Fibroblast of pulmonary artery (primary cell): Measurements from ENCODE around the gene MCM3AP.

ENCODE experiments used
- DNase-seq: peaks from one replicate; pipeline ENCODE4 v3.0.0-alpha.2; 2010; ENCODE audit warnings: low read depth
- H3K4me3 ChIP-seq: replicated peaks from 2 replicates; pipeline ENCODE4 v1.5.1; 2011; ENCODE audit warnings: low read depth, mild to moderate bottlenecking, control low read depth, low read length, moderate library complexity
- CTCF ChIP-seq: IDR thresholded peaks from 2 replicates; pipeline ENCODE4 v1.5.1; 2011; ENCODE audit warnings: mild to moderate bottlenecking, control low read depth, low read length, inconsistent platforms; ENCODE audit errors: missing control alignments

MCM3AP gene

GRCh38 chr21:46193829-46194373 is 91.5 kb downstream of the MCM3AP start:
- no peak for TF ChIP-seq CTCF
- DNase-seq = no peak

GRCh38 chr21:46191686-46192575 is 93.5 kb downstream of the MCM3AP start:
- DNase-seq = no peak
- no peak overlapping the region for H3K4me3 ChIP-seq
- no peak for TF ChIP-seq CTCF

More at GRCh38 chr21:46193829-46194373, 91.5 kb downstream of the MCM3AP start:
- H3K4me3 ChIP-seq = no peak overlapping the region

- no peak overlapping the region for H3K4me3 ChIP-seq
- no peak for TF ChIP-seq CTCF
- peak; percentile 85 for DNase-seq
Observed at GRCh38 chr21:46191257-46191685, 94.1 kb downstream of the MCM3AP start.

- TF ChIP-seq CTCF = no peak
- no peak for DNase-seq
- H3K4me3 ChIP-seq = no peak overlapping the region
Observed at GRCh38 chr21:46190491-46191131, 94.8 kb downstream of the MCM3AP start.

- DNase-seq = no peak
- no peak for TF ChIP-seq CTCF
- no peak overlapping the region for H3K4me3 ChIP-seq
Observed at GRCh38 chr21:46189959-46190490, 95.4 kb downstream of the MCM3AP start.

- H3K4me3 ChIP-seq = no peak overlapping the region
- no peak for TF ChIP-seq CTCF
- DNase-seq = peak; percentile 64
Observed at GRCh38 chr21:46189213-46189958, 96.0 kb downstream of the MCM3AP start.
